NCI-H1694 (cell line): ENCODE results near the gene ANKRD29.

ENCODE experiments used
- DNase-seq: peaks from one replicate; lab custom pipeline; 2025; lab: John Stamatoyannopoulos, UW

ANKRD29 gene

DNA sequence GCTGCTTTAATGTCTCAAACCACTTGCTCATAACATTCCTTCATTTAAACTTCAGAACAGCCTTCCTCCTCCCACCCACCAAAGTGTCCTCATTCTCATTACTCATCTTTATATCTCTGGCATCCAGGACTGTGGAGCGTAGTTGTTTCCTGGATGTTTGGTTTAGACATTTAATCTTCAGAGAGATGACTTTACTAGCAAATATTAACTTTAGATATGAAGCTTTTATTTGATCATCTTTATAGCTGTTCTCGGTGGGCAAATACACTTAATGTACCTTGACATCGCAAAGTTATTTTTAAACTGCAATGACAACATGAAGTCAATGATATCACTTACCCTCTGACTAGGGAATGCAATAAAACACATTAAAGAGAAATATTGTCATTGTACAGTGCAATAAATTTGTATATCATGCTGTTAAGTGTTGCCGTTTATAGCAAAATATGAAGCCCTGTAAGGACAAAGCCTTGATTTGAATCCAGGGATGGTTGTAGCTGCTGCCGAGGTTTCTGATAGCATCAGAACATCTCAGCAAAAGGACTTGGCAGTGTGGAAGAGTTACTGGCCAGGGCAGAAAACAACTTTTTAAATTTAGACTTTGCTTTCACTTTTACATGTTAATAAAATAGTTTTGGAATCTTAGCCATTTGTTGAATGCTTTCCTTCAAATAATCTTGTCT lies 21.9 kb upstream of the ANKRD29 start:
- DNase-seq, result no peak

GRCh38 chr18:23683671-23684070 lies 21.0 kb upstream of the ANKRD29 start:
- no peak for DNase-seq

DNA sequence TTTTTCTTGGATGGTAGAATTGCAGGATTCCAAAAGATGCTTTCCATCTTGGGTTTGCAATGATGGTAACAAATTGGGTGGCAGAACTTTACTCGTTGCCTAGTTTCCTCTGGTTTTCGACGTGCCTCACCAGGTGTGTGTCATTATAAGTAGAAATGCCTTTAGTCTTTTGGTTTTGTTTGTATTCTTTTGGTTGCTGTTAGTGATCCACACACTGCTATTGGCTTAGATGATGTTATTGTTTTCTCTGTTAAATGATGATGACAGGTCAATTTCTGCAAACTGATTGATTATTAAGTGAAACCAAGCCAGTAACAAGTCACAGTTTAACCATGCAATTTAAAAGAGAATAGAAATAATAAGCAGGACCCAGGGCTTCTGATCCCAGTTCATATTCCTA lies 20.4 kb upstream of the ANKRD29 start:
- no peak for DNase-seq

DNA sequence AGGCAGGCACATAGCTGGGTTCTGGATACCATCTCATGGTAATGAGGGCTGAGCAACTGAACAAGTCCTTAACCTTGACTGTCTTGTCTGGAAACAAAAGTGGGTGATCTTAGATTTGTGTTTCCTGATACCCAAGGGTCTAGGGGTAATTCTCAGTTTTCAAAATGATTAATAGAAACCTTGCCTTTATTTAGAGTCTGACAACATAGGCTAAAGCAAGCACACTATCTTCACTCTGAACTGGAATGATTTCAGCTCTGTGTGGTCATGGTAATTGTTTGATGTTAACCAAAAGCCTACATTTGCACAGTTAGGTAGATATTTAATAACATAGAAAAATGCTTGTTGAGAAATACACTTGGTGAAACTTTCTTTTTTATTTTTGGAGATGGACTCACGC lies 19.8 kb upstream of the ANKRD29 start:
- DNase-seq, result no peak

DNA sequence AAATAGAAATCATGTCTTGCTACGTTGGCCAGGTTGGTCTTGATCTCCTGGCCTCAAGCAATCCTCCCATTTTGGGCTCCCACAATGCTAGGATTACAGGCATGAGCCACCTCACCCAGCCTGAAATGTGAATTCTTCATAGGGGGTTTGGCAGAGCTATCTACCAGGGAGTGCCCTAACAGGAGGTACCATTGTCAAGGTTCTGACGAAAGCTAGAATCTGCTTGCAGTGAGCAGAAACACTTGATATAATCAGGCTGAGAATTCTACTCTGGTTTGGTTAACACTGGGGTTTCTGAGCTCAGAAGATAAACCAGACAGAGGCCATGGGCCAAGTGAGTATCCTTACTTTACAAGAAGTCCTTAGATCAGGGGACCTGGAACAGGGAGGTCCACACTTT lies 19.3 kb upstream of the ANKRD29 start:
- no peak for DNase-seq

DNA sequence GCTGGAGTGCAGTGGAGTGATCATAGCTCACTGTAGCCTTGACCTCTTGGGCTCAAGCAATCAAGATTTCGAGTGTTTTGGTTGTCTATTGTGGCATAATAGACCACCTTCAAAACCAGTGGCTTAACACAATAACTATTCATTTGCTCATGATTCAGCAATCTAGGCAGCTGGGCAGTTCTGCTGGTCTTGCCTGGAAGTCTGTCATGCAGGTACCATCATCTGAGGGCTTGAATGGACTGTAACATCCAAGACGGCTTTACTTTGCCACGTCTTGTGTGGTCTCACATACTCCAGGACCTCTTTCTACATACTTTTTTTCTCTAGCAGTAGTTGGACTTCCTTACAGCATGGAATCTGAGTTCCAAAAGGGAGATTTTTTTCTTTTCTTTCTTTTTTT lies 13.2 kb upstream of the ANKRD29 start:
- no peak for DNase-seq

- DNase-seq, result no peak
These were observed 12.5 kb upstream of the ANKRD29 start for GRCh38 chr18:23675236-23675635.

GRCh38 chr18:23673725-23674124 lies 11.0 kb upstream of the ANKRD29 start:
- no peak for DNase-seq

GRCh38 chr18:23671564-23671963 lies 8.9 kb upstream of the ANKRD29 start:
- no peak for DNase-seq

GRCh38 chr18:23669804-23670405 lies 7.2 kb upstream of the ANKRD29 start:
- DNase-seq, result no peak

DNA sequence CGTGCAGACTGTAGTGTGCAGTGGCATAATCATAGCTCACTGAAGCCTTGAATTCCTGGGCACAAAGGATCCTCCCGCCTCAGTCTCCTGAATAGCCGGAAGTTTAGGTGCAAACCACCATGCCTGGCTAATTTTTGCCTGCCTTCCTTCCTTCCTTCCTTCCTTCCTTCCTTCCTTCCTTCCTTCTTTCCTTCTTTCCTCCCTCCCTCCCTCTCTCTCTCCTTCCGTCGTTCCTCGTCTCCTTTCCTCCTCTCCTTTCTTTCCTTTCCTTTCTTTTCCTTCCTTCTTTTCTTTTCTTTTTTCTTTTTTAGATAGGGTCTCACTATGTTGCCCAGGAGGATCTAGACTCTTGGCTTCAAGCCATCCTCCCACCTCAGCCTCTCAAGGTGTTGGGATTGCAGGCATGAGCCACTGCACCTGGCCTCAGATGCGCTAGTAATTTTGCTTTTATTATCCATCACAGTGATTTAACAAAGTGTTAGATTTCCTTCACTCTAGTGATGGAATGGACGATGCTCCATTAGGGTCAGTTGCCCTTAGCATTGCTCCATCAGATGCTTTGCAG lies 6.6 kb upstream of the ANKRD29 start:
- no peak for DNase-seq

DNA sequence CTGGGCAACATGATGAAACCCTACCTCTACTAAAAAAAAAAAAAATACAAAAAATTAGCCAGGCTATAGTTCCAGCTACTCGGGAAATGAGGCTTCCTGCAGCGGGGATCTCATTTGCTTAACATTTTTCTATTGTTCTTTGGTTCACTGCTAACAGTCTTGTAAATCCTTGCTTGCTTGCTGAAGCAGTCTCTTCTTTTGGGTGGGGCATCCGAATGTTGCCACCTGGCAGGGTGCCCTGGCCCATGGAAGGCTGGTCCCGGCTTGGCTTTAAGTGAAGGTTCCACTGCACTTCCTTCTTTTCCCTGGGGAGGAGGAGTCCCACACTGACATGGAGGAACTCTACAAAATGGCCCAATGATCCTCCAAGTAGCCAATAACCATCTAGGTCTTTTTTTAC lies 6.0 kb upstream of the ANKRD29 start:
- DNase-seq, result no peak

- DNase-seq, result no peak
These were observed 4.4 kb upstream of the ANKRD29 start for GRCh38 chr18:23667114-23667513.

DNA sequence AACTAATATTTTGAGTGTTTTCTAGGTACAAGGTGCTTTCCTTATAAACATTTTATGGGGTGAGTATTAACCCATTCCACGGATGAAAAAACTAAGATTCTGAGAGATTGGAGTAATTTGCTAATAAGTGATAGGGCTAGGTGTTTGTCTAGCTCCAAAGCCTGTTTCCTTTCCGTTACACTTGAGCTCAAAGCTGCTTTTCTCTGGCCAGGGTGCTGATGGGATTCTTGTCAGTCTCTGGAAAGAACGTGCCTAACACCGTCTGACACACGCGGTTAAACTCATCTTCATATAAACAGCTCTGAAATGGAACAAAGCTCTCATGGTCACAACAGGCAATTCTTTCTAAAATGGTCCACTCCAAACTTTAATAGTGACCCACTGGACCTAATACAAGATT lies 2.0 kb upstream of the ANKRD29 start:
- DNase-seq, result no peak

- DNase-seq, result no peak
These were observed 889 bp downstream of the ANKRD29 start for GRCh38 chr18:23661735-23662308.

DNA sequence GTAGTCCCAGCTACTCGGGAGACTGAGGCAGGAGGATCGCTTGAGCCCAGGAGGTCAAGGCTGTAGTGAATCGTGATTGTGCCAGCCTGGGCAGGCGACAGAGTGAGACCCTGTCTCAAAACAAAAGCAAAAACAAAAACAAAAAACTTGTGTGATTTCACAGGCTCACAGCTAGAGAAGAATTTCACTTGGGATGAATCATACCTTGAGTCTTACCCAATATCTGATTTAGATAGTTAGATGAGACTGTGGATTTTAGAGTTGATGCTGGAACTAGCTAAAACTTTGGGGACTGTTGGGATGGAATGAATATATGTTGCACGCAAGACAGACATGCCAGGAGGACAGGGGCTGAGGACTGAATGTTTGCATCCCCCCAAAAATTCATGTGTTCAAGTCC lies 4.4 kb downstream of the ANKRD29 start:
- no peak for DNase-seq

- DNase-seq, result no peak
These were observed 10.5 kb downstream of the ANKRD29 start for GRCh38 chr18:23652232-23652631.

DNA sequence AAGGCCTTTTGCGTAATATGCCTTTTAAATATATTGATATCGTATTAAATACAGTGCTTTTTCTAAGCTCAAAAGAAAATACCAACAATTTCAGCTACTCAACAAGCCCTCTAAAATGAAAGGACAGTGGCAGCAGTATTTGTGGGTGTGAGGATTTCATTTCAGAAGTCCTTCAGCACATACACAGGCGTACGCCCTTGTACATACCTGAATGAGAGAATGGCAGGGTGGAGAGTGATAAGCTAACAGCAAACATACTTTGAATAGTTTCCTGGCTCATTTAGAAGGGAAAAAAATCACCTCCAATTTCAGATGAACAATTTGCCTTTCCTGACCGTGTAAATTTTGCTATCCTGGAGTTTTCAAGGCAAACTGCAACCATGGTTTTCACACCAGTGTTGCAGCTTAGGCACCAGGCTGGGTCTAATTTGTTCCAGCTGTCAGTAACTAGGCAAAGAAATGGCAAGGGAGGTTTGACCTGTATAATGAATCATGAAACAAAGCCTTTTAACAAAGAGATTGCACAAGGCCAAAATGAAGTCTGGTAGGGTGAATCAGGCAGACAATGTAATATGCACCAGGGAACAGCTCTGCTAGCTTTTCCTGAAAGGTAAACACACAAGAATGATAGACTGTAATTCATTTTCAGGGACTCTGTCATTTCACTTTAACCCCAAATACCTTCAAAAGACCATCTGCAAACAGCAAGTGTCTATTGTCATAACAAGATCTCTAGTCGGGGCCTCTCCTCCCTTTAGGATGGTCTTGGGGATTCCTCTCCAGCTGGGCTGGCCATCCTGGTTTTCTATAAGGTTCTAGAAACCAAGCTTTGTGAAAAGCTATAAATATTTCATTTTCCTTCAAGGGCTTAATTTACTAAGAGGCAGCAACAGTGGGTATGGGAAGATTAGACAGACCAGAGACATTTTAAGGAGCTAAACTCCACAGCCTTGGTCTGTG lies 11.5 kb downstream of the ANKRD29 start:
- no peak for DNase-seq

DNA sequence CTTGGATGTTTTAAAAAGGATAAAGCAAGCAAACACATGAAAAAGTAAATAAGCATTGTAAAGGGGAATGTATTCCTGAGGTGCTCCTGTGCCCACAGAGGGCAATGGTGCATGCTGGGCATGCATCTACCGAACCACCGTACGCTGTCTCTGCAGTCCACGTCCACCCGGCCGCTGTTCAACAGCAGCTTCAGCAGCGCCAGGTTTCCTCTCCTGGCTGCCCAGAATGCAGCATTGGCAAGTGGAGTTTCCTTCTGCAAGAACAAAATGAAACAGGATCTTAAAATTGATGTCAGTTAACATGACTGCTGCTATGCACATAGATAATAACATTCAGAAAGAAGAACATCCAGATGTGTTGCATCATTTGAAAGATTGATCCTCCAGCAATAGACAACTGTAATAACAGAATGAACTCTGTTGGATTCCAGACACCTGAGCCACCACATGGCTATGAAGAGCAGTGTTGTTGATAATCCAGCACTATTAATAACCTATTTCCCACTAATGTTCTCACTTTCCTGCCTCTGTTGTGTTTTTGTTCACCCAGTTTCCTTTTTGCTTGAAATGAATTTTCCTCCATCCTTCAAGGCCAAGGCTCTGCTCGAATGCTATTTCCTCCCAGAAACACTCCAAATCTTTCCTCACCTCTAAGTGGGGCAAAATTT lies 13.6 kb downstream of the ANKRD29 start:
- no peak for DNase-seq

- no peak for DNase-seq
These were observed 14.3 kb downstream of the ANKRD29 start for GRCh38 chr18:23648456-23648855.

GRCh38 chr18:23646282-23646681 lies 16.4 kb downstream of the ANKRD29 start:
- DNase-seq, result no peak
